WTC11 (cell line): ENCODE results near the gene OST4. TPM values are rescaled to one million over a fixed set of nuclear protein-coding genes. Genes with fewer than 3 reads are reported as not detected.

Experiments used
- ATAC-seq: fragments of 200-7000 bp; cut with Tn5 transposase; 2 replicates; pipeline ENCODE4 v1.10.0; 2021; ENCODE audit warnings: mild to moderate bottlenecking, moderate library complexity
- CTCF ChIA-PET: fragments of 300-600 bp; sonication (Branson Sonifier 250); formaldehyde crosslinking; loops from one replicate; lab custom pipeline; 2021; ENCODE audit warnings: antibody characterized with exemption; lab: Charles Lee
- POLR2A ChIA-PET: fragments of 350-600 bp; sonication (Branson Sonifier 250); formaldehyde crosslinking; loops from one replicate; lab custom pipeline; 2021; ENCODE audit warnings: antibody characterized with exemption; lab: Charles Lee
- DNase-seq: peaks from one replicate; pipeline ENCODE4 v3.0.0; 2021; ENCODE audit warnings: low spot score
- H3K27ac Mint-ChIP-seq: 2 replicates; pipeline ENCODE4 v1.8.0; 2021; ENCODE audit warnings: mixed read lengths
- H3K27me3 Mint-ChIP-seq: 2 replicates; pipeline ENCODE4 v1.8.0; 2021; ENCODE audit warnings: low read depth, mild to moderate bottlenecking, moderate library complexity, mixed read lengths
- H3K36me3 Mint-ChIP-seq: 2 replicates; pipeline ENCODE4 v1.8.0; 2021; ENCODE audit warnings: mixed read lengths
- H3K4me1 Mint-ChIP-seq: 2 replicates; pipeline ENCODE4 v1.8.0; 2022; ENCODE audit warnings: mixed read lengths
- H3K4me3 Mint-ChIP-seq: 2 replicates; pipeline ENCODE4 v1.8.0; 2021; ENCODE audit warnings: mild to moderate bottlenecking, moderate library complexity, mixed read lengths
- H3K9me3 Mint-ChIP-seq: 2 replicates; pipeline ENCODE4 v1.8.0; 2021; ENCODE audit warnings: mixed read lengths
- CBFB ChIP-seq: sonication (generic); formaldehyde crosslinking; IDR thresholded peaks from 2 replicates; pipeline ENCODE4 v1.8.1; 2022; ENCODE audit warnings: mild to moderate bottlenecking, low read depth, missing genetic modification reagents
- CDX4 ChIP-seq: fragments of 250-450 bp; sonication (Bioruptor Pico); IDR thresholded peaks from 2 replicates; pipeline ENCODE4 v1.9.0; 2021; ENCODE audit warnings: moderate library complexity, mild to moderate bottlenecking, inconsistent platforms, borderline replicate concordance
- E2F5 ChIP-seq: sonication (generic); formaldehyde crosslinking; IDR thresholded peaks from 2 replicates; pipeline ENCODE4 v1.8.1; 2022; ENCODE audit warnings: mild to moderate bottlenecking, moderate library complexity, missing genetic modification reagents
- KAT7 ChIP-seq: sonication (generic); formaldehyde crosslinking; IDR thresholded peaks from 2 replicates; pipeline ENCODE4 v1.8.1; 2023; ENCODE audit warnings: missing genetic modification reagents, mild to moderate bottlenecking, borderline replicate concordance
- PRRX2 ChIP-seq: fragments of 250-450 bp; sonication (Bioruptor Pico); IDR thresholded peaks from 2 replicates; pipeline ENCODE4 v1.8.0; 2021; ENCODE audit warnings: mild to moderate bottlenecking
- RELA ChIP-seq: sonication (generic); formaldehyde crosslinking; IDR thresholded peaks from 2 replicates; pipeline ENCODE4 v1.8.1; 2022; ENCODE audit warnings: missing genetic modification reagents, mild to moderate bottlenecking, borderline replicate concordance
- SMAD3 ChIP-seq: sonication (generic); formaldehyde crosslinking; IDR thresholded peaks from 2 replicates; pipeline ENCODE4 v1.8.0; 2022; ENCODE audit warnings: missing genetic modification reagents, mild to moderate bottlenecking, borderline replicate concordance
- SOX15 ChIP-seq: fragments of 250-450 bp; sonication (Bioruptor Pico); IDR thresholded peaks from 2 replicates; pipeline ENCODE4 v1.9.0; 2021; ENCODE audit warnings: mild to moderate bottlenecking
- USF1 ChIP-seq: sonication (generic); formaldehyde crosslinking; IDR thresholded peaks from 2 replicates; pipeline ENCODE4 v1.8.0; 2022; ENCODE audit warnings: mild to moderate bottlenecking, missing genetic modification reagents
- ZNF317 ChIP-seq: sonication (generic); formaldehyde crosslinking; IDR thresholded peaks from 2 replicates; pipeline ENCODE4 v1.8.1; 2023; ENCODE audit warnings: low read depth, mild to moderate bottlenecking, moderate library complexity, missing genetic modification reagents, borderline replicate concordance
- ZNF425 ChIP-seq: fragments of 250-450 bp; sonication (Bioruptor Pico); conservative IDR thresholded peaks from 2 replicates; pipeline ENCODE4 v1.9.0; 2021; ENCODE audit warnings: mild to moderate bottlenecking
- ZNF512 ChIP-seq: sonication (generic); formaldehyde crosslinking; IDR thresholded peaks from 2 replicates; pipeline ENCODE4 v1.8.1; 2022; ENCODE audit warnings: missing genetic modification reagents, borderline replicate concordance
- total RNA-seq: library from RNA; stranded (reverse); gene quantifications from 3 replicates; pipeline ENCODE4 v1.2.3, GENCODE V29; 2021

OST4 gene
- total RNA-seq, 1 experiment from 2014 or later: 210 TPM

GRCh38 chr2:27069436-27069835 is 2.0 kb downstream of the OST4 start (continued):
- TF ChIP-seq SOX15 (CRISPR knock-in tag): no peak
- no peak for TF ChIP-seq PRRX2 (CRISPR knock-in tag)
- TF ChIP-seq RELA (CRISPR knock-in tag): no peak

- no peak for TF ChIP-seq USF1 (CRISPR knock-in tag)
- no peak for TF ChIP-seq ZNF317 (CRISPR knock-in tag)
- TF ChIP-seq CDX4 (CRISPR knock-in tag): no peak
- TF ChIP-seq ZNF512 (CRISPR knock-in tag): no peak
- TF ChIP-seq E2F5 (CRISPR knock-in tag): no peak
- no peak for TF ChIP-seq ZNF425
- no peak for TF ChIP-seq SMAD3
- no peak overlapping the region for H3K27ac Mint-ChIP-seq
- H3K9me3 Mint-ChIP-seq: no peaks in the 10 kb centered on the region
- ChIA-PET CTCF (no interaction called here), POLR2A (interaction anchor here (0.7 kb wide), 1 partner anchor 565 kb away, joined by 4 read pairs; no protein-coding TSS in a partner anchor)
- no peaks in the 10 kb centered on the region; the same call in 1 of the 2 replicates for H3K27me3 Mint-ChIP-seq
- peaks cover 41% of the 10 kb centered on the region for H3K36me3 Mint-ChIP-seq
- ATAC-seq: no peak
- peaks cover 5% of the 10 kb centered on the region for H3K4me1 Mint-ChIP-seq
- no peak for DNase-seq
- no peak overlapping the region for H3K4me3 Mint-ChIP-seq
These were observed 4.1 kb downstream of the OST4 start for GRCh38 chr2:27067385-27067784.

GRCh38 chr2:27065128-27065527 is 6.3 kb downstream of the OST4 start:
- ChIA-PET POLR2A (interaction anchor here (0.6 kb wide), 1 partner anchor 401 kb away, joined by 4 read pairs; no protein-coding TSS in a partner anchor), CTCF (interaction anchor here (0.7 kb wide), 1 partner anchor 14 kb away, joined by 5 read pairs; the partner anchor contains the start of gene EMILIN1)
- H3K4me1 Mint-ChIP-seq: no peaks in the 10 kb centered on the region
- H3K9me3 Mint-ChIP-seq: no peaks in the 10 kb centered on the region
- TF ChIP-seq SOX15 (CRISPR knock-in tag) (no peak), CBFB (CRISPR knock-in tag) (no peak)
- ATAC-seq: no peak
- H3K4me3 Mint-ChIP-seq: no peak overlapping the region
- no peaks in the 10 kb centered on the region for H3K27me3 Mint-ChIP-seq
- no peak overlapping the region for H3K27ac Mint-ChIP-seq
- H3K36me3 Mint-ChIP-seq: peaks cover 45% of the 10 kb centered on the region
- no peak for DNase-seq

GRCh38 chr2:27060323-27060722 is 11.1 kb downstream of the OST4 start:
- H3K4me1 Mint-ChIP-seq: no peaks in the 10 kb centered on the region
- peaks cover 25% of the 10 kb centered on the region for H3K36me3 Mint-ChIP-seq
- peak overlapping the region; percentile 19; the same call in 1 of the 2 replicates for H3K27ac Mint-ChIP-seq
- DNase-seq (no peak), ATAC-seq (no peak)
- POLR2A ChIA-PET: interaction anchor here (0.7 to 1.6 kb wide), 2 partner anchors 9 to 11 kb away, joined by 3 to 4 read pairs; partner anchors contain the start of genes AGBL5 and OST4
- H3K27me3 Mint-ChIP-seq: no peaks in the 10 kb centered on the region
- no peak for TF ChIP-seq KAT7 (CRISPR knock-in tag)
- H3K4me3 Mint-ChIP-seq: no peak overlapping the region
- CTCF ChIA-PET: no interaction called here
- H3K9me3 Mint-ChIP-seq: no peaks in the 10 kb centered on the region
